Activated naive CD8-positive, alpha-beta T cell treated with anti-CD3 and anti-CD28 coated beads, Interleukin-2, amount 50 U/mL, for 24 hours (primary cell): ENCODE measurements around the gene DOK1.
A peak's percentile ranks its signal among the peaks of the same experiment; 100 is the strongest.

ENCODE experiments used
- ATAC-seq: fragments of 150-1000 bp; cut with Tn5 transposase; one replicate; pipeline ENCODE4 v1.10.0; 2021
- DNase-seq: peaks from one replicate; pipeline ENCODE4 v3.0.0; 2021
- H3K27ac Mint-ChIP-seq: one replicate; pipeline ENCODE4 v1.8.0; 2021; ENCODE audit warnings: mild to moderate bottlenecking, mixed read lengths
- H3K27me3 Mint-ChIP-seq: one replicate; pipeline ENCODE4 v1.8.0; 2021; ENCODE audit warnings: mixed read lengths
- H3K36me3 Mint-ChIP-seq: one replicate; pipeline ENCODE4 v1.8.0; 2021; ENCODE audit warnings: low read depth, mixed read lengths
- H3K4me1 Mint-ChIP-seq: one replicate; pipeline ENCODE4 v1.8.0; 2021; ENCODE audit warnings: mixed read lengths
- H3K4me3 Mint-ChIP-seq: one replicate; pipeline ENCODE4 v1.8.0; 2021; ENCODE audit warnings: mild to moderate bottlenecking, moderate library complexity, mixed read lengths
- H3K9me3 Mint-ChIP-seq: one replicate; pipeline ENCODE4 v1.8.0; 2021; ENCODE audit warnings: mixed read lengths

The DOK1 gene

GRCh38 chr2:74515981-74516633 is 38.4 kb upstream of the DOK1 start:
- Mint-ChIP-seq H3K27ac (no peak overlapping the region), H3K4me1 (peaks cover 20% of the 10 kb centered on the region), H3K9me3 (no peaks in the 10 kb centered on the region), H3K36me3 (peaks cover 8% of the 10 kb centered on the region), H3K4me3 (peak overlapping the region; percentile 51), H3K27me3 (peaks cover 78% of the 10 kb centered on the region)
- DNase-seq (peak; percentile 73), ATAC-seq (peak; percentile 59)

GRCh38 chr2:74516650-74517049 is 37.9 kb upstream of the DOK1 start:
- peaks cover 20% of the 10 kb centered on the region for H3K4me1 Mint-ChIP-seq
- H3K4me3 Mint-ChIP-seq, result peak overlapping the region; percentile 51
- H3K9me3 Mint-ChIP-seq, result no peaks in the 10 kb centered on the region
- H3K27ac Mint-ChIP-seq, result no peak overlapping the region
- DNase-seq (no peak), ATAC-seq (no peak)
- H3K36me3 Mint-ChIP-seq, result peaks cover 8% of the 10 kb centered on the region
- H3K27me3 Mint-ChIP-seq, result peaks cover 73% of the 10 kb centered on the region

DNA sequence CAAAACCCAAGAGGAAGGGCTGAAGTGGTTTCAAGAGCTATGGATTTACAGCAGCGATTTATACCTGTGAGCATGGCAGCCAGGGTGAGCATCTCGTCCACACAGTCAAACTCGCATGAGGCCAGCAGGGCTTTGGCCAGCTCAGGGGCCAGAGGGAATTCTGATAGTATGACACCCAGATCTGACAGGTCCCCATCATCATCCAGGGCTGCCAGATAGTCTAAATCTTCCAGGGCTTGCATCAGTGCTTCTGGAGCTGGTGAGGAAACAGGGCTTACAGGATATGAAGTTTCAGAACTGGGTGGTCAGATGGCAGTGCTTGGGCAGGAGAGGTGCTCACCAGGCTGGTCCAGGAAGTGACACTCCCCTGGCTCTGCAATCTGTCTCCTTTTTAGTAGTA is 32.0 kb upstream of the DOK1 start:
- H3K4me1 Mint-ChIP-seq, result peaks cover 14% of the 10 kb centered on the region
- no peak for DNase-seq
- peaks cover 29% of the 10 kb centered on the region for H3K27me3 Mint-ChIP-seq
- peaks cover 19% of the 10 kb centered on the region for H3K36me3 Mint-ChIP-seq
- H3K27ac Mint-ChIP-seq, result no peak overlapping the region
- no peak overlapping the region for H3K4me3 Mint-ChIP-seq
- H3K9me3 Mint-ChIP-seq, result no peaks in the 10 kb centered on the region
- ATAC-seq, result no peak

DNA sequence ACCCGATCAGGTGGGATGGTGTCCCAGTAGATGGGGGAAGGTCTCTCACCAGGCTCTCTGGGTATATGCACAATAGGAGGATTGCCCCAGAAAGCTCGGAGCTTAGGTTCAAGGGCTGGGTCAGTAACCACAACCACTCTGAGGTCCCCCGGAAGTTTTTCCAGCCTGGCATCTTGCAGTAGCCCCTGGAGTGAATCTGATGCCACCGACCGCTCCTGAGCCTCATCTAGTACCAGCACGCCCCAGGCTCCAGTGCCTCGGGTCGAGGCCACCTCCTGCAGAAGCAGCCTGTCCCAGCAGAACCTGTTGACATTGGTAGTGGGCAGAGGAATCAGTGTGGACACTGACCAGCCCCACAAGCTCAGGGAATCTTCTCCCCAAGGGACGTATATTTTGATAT is 30.5 kb upstream of the DOK1 start:
- DNase-seq (no peak), ATAC-seq (no peak)
- Mint-ChIP-seq H3K4me1 (peaks cover 27% of the 10 kb centered on the region), H3K4me3 (no peak overlapping the region), H3K36me3 (peaks cover 34% of the 10 kb centered on the region), H3K27me3 (peaks cover 15% of the 10 kb centered on the region), H3K9me3 (no peaks in the 10 kb centered on the region), H3K27ac (no peak overlapping the region)

- H3K27me3 Mint-ChIP-seq, result peaks cover 7% of the 10 kb centered on the region
- peaks cover 36% of the 10 kb centered on the region for H3K36me3 Mint-ChIP-seq
- ATAC-seq (no peak), DNase-seq (no peak)
- no peaks in the 10 kb centered on the region for H3K9me3 Mint-ChIP-seq
- H3K27ac Mint-ChIP-seq, result no peak overlapping the region
- peaks cover 27% of the 10 kb centered on the region for H3K4me1 Mint-ChIP-seq
- no peak overlapping the region for H3K4me3 Mint-ChIP-seq
These were observed 29.4 kb upstream of the DOK1 start for GRCh38 chr2:74524955-74525716.

DNA sequence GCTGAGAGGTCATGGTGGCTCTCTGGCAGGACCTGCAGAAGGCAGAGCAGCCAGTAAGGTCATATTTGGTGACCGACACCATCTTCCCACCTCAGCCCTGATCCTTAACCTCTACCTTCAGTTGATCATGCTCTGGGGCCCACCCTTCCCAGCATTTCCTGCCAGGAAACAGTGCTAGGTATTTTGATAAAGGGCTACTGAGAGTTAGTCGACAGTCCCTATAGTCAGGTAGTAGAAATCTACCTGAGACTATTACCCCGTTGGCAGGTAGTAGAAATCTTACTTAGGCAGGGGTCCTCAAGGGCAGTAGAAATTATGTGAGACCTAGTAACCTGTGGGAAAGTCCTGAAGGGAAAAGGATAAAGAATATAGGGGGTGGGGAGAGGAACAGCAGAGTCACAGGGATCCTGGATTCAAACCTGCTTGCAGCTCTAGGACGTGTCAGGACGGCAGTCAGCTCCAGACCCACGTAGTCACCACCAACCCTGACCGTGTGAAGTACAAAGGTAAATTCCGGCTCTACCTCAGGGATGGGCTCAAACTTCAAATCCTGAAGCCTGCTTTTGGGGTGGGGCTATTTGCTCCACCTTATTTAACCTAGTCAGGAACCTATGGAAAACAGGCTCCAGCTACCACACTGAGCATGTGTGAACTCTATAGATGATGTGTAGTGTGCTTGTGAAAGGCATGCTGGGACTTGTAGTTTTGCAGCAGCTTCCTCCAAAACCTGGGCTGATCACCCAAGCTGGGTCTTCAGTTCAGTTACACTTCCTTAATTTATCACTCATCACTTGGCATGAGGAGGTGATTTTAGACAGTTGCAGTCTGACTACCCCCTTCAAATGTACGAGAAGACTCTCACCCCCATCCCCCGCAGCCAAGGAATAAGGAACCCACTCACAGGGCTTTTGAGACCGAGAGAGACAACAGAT is 28.5 kb upstream of the DOK1 start, which contains the start of gene DQX1:
Gene DQX1, minus strand, starts transcription at position 515 of the 932 bp plus-strand sequence. Its CDS starts 502 bp downstream, at position 13.
- Mint-ChIP-seq H3K27ac (peak within 1 kb of the TSS; percentile 34), H3K36me3 (peaks cover 38% of the 10 kb centered on the region), H3K9me3 (no peaks in the 10 kb centered on the region), H3K4me1 (peaks cover 30% of the 10 kb centered on the region), H3K27me3 (peaks cover 4% of the 10 kb centered on the region), H3K4me3 (no peak within 1 kb of the TSS)
- ATAC-seq (no peak), DNase-seq (no peak)

- H3K9me3 Mint-ChIP-seq, result no peaks in the 10 kb centered on the region
- H3K36me3 Mint-ChIP-seq, result peaks cover 45% of the 10 kb centered on the region
- peaks cover 38% of the 10 kb centered on the region for H3K4me1 Mint-ChIP-seq
- peak overlapping the region; percentile 34 for H3K27ac Mint-ChIP-seq
- H3K27me3 Mint-ChIP-seq, result peaks cover 2% of the 10 kb centered on the region
- no peak overlapping the region for H3K4me3 Mint-ChIP-seq
- no peak for ATAC-seq
- no peak for DNase-seq
These were observed 27.8 kb upstream of the DOK1 start for GRCh38 chr2:74526649-74527230.

- peak overlapping the region; percentile 93 for H3K27ac Mint-ChIP-seq
- no peak for DNase-seq
- H3K9me3 Mint-ChIP-seq, result no peaks in the 10 kb centered on the region
- H3K27me3 Mint-ChIP-seq, result no peaks in the 10 kb centered on the region
- H3K36me3 Mint-ChIP-seq, result peaks cover 54% of the 10 kb centered on the region
- no peak for ATAC-seq
- peaks cover 46% of the 10 kb centered on the region for H3K4me1 Mint-ChIP-seq
- H3K4me3 Mint-ChIP-seq, result peak overlapping the region; percentile 94
These were observed 26.8 kb upstream of the DOK1 start for GRCh38 chr2:74527741-74528140.

DNA sequence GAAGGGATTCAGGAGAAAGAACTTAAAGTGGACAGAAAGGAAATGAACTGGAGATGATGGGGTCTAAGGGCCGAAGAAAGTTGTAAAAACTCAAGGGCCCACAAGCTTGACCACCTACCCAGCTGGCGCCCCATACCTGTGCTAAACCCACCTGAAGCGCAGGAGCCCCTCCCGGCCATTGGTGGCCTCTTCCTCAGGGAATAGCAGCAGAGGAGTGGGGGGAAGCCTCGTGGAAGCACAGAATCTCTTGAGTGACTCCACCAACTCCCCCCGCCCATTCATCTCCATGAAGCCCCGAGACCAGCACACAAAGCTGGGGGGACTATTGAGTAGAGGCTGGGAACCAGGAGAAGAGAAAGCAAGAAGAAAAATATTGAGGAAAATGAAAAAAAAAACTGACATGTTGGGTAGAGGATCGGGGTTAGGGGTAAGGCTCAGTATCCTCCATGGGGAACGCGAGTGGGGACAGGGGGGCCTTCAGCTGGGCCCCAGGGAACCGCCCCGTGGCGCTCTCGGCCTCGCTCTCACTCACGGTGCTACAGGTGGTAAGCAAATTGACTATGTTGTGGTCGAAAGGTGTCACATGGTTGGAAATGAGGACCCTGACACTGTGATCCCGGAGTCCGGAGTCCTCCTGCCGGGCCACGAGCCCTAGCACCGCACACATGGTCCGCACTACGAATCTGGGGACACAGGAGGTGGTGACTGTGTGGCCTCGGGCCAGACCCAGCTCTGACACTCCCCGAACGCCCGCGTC is 25.7 kb upstream of the DOK1 start:
- Mint-ChIP-seq H3K27ac (peak overlapping the region; percentile 93), H3K36me3 (peaks cover 57% of the 10 kb centered on the region), H3K4me1 (peaks cover 46% of the 10 kb centered on the region), H3K9me3 (no peaks in the 10 kb centered on the region), H3K27me3 (no peaks in the 10 kb centered on the region), H3K4me3 (peak overlapping the region; percentile 94)
- peak; percentile 1 for ATAC-seq
- no peak for DNase-seq

GRCh38 chr2:74529357-74530238 is 24.9 kb upstream of the DOK1 start, which contains the start of the genes AUP1 and HTRA2:
TSS of gene AUP1 (minus strand) at chr2:74529706. CDS start at chr2:74529629, 77 bp downstream.
TSS of gene HTRA2 (plus strand) at chr2:74529933. CDS start at chr2:74530007, 74 bp downstream.
- Mint-ChIP-seq H3K27me3 (no peaks in the 10 kb centered on the region), H3K36me3 (peaks cover 57% of the 10 kb centered on the region), H3K27ac (peak within 1 kb of the TSS; percentile 93), H3K9me3 (no peaks in the 10 kb centered on the region), H3K4me1 (peaks cover 46% of the 10 kb centered on the region), H3K4me3 (peak within 1 kb of the TSS; percentile 94)
- DNase-seq, result peak; percentile 93
- ATAC-seq, result peak; percentile 92

DNA sequence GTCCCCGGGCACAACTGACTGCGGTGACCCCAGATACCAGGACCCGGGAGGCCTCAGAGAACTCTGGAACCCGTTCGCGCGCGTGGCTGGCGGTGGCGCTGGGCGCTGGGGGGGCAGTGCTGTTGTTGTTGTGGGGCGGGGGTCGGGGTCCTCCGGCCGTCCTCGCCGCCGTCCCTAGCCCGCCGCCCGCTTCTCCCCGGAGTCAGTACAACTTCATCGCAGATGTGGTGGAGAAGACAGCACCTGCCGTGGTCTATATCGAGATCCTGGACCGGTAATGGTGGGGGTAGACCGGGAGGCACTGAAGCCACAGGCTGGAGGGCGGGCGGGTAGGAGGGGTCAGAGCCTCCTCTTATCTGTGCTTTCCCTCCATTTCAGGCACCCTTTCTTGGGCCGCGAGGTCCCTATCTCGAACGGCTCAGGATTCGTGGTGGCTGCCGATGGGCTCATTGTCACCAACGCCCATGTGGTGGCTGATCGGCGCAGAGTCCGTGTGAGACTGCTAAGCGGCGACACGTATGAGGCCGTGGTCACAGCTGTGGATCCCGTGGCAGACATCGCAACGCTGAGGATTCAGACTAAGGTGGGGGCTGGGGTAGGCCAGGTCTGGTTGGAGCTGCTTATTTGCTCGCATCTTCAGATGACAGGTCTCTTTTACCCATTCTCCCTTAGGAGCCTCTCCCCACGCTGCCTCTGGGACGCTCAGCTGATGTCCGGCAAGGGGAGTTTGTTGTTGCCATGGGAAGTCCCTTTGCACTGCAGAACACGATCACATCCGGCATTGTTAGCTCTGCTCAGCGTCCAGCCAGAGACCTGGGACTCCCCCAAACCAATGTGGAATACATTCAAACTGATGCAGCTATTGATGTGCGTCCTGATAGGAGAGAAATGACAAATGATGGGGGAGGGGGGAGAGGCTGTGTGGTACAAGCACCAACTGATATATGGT is 24.0 kb upstream of the DOK1 start:
- Mint-ChIP-seq H3K36me3 (peaks cover 57% of the 10 kb centered on the region), H3K9me3 (no peaks in the 10 kb centered on the region), H3K27ac (peak overlapping the region; percentile 84), H3K27me3 (no peaks in the 10 kb centered on the region), H3K4me1 (peaks cover 46% of the 10 kb centered on the region), H3K4me3 (peak overlapping the region; percentile 94)
- ATAC-seq (peak; percentile 22), DNase-seq (peak; percentile 55)

- Mint-ChIP-seq H3K4me3 (peak overlapping the region; percentile 94), H3K36me3 (peaks cover 47% of the 10 kb centered on the region), H3K27ac (peak overlapping the region; percentile 23), H3K9me3 (no peaks in the 10 kb centered on the region), H3K27me3 (no peaks in the 10 kb centered on the region), H3K4me1 (peaks cover 40% of the 10 kb centered on the region)
- ATAC-seq (no peak), DNase-seq (no peak)
These were observed 22.9 kb upstream of the DOK1 start for GRCh38 chr2:74531666-74532065.
